ENCODE measurements around the gene PEDS1.

Gene PEDS1

DNA sequence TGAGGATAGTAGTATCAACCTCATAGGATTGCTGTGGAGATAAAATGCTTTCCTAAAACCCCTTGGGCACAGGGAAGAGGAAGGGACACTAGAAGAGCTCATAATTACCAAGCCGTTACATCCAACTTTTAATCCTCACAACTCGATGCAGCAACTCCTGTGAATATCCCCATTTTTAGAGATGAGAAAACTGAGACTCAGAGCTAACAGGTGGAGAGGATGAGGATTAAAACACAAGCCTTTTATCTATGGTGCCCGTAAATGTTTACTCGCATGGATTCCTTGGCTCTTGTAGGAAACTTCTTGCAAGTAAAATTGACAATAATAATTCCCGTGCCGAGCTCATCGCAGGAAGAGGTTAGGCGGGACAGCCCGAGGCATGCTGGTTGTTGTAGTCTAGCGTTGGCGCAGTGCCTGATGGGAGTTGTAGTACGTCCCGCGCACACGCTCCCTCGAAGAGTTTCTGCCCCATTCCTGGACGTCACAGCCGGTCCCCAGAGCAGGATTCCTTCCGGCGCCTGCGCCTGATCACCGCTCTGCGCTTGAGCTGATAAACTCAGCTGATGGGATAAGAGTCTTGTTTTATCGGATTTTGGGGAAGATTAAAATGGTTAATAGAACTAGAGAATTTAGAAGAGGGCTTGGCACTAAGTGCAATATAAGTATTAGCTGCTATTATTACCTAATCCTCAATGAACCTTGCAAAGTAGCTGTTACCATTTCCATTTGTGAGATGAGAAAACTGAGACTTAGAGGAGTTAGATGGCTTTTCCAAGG is 37.7 kb downstream of the PEDS1 start (continued):
- TF ChIP-seq ZNF561 (tag by site-specific recombination; IDR thresholded peaks at IDR 0.05; ENCODE audit: borderline replicate concordance) (peak; percentile 50; the same call in 1 of the 2 replicates), ZNF544 (tag by site-specific recombination; IDR thresholded peaks at IDR 0.05) (no peak), ZNF701 (tag by site-specific recombination; IDR thresholded peaks at IDR 0.05) (no peak), MYNN (tag by site-specific recombination; IDR thresholded peaks at IDR 0.05; ENCODE audit: borderline replicate concordance) (no peak), ZNF645 (tag by site-specific recombination; IDR thresholded peaks at IDR 0.05) (no peak), ZBTB10 (tag by site-specific recombination; IDR thresholded peaks at IDR 0.05) (peak; percentile 87), ZSCAN5A (tag by site-specific recombination; IDR thresholded peaks at IDR 0.05) (no peak), PATZ1 (tag by site-specific recombination; IDR thresholded peaks at IDR 0.05) (no peak), PRDM6 (tag by site-specific recombination; IDR thresholded peaks at IDR 0.05) (no peak), ZNF302 (tag by site-specific recombination; IDR thresholded peaks at IDR 0.05; ENCODE audit: low read depth) (no peak), ZNF692 (tag by site-specific recombination; IDR thresholded peaks at IDR 0.05) (no peak), ZNF510 (tag by site-specific recombination; IDR thresholded peaks at IDR 0.05; ENCODE audit: insufficient replicate concordance) (no peak), ZNF16 (tag by site-specific recombination; IDR thresholded peaks at IDR 0.05; ENCODE audit: low read depth) (no peak), BCL11B (tag by site-specific recombination; IDR thresholded peaks at IDR 0.05; ENCODE audit: low read depth) (no peak), SP7 (tag by site-specific recombination; IDR thresholded peaks at IDR 0.05) (peak; percentile 21; the same call in 1 of the 2 replicates), ZNF146 (tag by site-specific recombination; IDR thresholded peaks at IDR 0.05) (no peak), ZNF610 (tag by site-specific recombination; IDR thresholded peaks at IDR 0.05; ENCODE audit: borderline replicate concordance) (0 out of 2 replicates have a peak, but pooled peaks have one; percentile 35)
- TF ChIP-seq, protein P1, sequence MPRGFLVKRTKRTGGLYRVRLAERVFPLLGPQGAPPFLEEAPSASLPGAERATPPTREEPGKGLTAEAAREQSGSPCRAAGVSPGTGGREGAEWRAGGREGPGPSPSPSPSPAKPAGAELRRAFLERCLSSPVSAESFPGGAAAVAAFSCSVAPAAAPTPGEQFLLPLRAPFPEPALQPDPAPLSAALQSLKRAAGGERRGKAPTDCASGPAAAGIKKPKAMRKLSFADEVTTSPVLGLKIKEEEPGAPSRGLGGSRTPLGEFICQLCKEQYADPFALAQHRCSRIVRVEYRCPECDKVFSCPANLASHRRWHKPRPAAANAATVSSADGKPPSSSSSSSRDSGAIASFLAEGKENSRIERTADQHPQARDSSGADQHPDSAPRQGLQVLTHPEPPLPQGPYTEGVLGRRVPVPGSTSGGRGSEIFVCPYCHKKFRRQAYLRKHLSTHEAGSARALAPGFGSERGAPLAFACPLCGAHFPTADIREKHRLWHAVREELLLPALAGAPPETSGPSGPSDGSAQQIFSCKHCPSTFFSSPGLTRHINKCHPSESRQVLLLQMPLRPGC (tag by site-specific recombination; IDR thresholded peaks at IDR 0.05) = no peak
- TF ChIP-seq, protein P2, sequence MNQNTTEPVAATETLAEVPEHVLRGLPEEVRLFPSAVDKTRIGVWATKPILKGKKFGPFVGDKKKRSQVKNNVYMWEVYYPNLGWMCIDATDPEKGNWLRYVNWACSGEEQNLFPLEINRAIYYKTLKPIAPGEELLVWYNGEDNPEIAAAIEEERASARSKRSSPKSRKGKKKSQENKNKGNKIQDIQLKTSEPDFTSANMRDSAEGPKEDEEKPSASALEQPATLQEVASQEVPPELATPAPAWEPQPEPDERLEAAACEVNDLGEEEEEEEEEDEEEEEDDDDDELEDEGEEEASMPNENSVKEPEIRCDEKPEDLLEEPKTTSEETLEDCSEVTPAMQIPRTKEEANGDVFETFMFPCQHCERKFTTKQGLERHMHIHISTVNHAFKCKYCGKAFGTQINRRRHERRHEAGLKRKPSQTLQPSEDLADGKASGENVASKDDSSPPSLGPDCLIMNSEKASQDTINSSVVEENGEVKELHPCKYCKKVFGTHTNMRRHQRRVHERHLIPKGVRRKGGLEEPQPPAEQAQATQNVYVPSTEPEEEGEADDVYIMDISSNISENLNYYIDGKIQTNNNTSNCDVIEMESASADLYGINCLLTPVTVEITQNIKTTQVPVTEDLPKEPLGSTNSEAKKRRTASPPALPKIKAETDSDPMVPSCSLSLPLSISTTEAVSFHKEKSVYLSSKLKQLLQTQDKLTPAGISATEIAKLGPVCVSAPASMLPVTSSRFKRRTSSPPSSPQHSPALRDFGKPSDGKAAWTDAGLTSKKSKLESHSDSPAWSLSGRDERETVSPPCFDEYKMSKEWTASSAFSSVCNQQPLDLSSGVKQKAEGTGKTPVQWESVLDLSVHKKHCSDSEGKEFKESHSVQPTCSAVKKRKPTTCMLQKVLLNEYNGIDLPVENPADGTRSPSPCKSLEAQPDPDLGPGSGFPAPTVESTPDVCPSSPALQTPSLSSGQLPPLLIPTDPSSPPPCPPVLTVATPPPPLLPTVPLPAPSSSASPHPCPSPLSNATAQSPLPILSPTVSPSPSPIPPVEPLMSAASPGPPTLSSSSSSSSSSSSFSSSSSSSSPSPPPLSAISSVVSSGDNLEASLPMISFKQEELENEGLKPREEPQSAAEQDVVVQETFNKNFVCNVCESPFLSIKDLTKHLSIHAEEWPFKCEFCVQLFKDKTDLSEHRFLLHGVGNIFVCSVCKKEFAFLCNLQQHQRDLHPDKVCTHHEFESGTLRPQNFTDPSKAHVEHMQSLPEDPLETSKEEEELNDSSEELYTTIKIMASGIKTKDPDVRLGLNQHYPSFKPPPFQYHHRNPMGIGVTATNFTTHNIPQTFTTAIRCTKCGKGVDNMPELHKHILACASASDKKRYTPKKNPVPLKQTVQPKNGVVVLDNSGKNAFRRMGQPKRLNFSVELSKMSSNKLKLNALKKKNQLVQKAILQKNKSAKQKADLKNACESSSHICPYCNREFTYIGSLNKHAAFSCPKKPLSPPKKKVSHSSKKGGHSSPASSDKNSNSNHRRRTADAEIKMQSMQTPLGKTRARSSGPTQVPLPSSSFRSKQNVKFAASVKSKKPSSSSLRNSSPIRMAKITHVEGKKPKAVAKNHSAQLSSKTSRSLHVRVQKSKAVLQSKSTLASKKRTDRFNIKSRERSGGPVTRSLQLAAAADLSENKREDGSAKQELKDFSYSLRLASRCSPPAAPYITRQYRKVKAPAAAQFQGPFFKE (tag by site-specific recombination; IDR thresholded peaks at IDR 0.05; ENCODE audit: borderline replicate concordance) = no peak
